ENCODE data around the gene ZNF784. TPM values are rescaled to one million over a fixed set of nuclear protein-coding genes. Genes with fewer than 3 reads are reported as not detected.

The ZNF784 gene
- total and polyA plus RNA-seq, 2 of the 13 experiments (the other 11 are each of a cell fraction or from before 2014, with no cell fraction given) = 4.1 to 4.2 TPM

DNA sequence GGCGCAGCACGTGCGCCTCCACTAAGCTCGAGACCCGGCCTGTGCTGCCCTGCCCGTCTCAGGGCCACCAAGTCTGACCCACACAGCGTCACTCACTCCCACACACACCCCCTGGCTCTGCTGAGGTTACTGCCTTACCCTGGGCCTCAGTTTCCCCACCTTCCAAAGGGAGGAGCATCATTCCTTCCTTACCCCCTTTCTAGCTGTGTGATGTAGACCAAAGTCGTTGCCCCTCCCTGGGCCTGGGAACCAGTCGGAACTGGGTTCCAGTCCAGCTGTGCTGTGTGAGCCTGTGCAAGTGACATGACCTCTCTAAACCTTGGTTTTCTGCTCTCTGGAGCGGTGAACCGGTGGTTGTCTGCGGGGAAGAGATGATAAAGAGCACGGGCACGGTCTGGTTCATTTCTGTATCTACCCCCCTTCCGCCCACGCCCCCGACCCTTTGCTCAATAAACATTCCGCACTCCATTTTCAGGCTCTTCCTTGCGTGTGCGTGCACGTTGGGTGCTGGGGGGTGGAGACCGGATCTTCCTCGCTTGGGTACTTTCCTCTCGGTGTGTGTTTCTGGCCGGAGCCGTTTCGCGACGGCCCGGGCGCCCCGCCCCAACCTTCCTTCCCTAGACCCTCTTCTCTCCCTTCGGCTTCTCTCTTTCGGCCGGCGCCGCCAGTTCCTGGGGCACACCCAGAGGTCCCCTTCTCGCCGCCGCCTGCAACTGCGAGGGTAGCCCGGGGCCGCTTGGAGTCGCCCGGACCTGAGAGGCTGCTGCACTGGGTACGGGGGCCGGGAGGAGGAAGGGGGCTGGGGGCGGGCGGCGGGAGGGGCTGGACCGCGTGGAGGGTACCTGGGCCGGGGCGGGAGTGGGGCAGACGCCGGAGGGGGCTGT is 18.9 kb upstream of the ZNF784 start, which contains the start of gene ZNF581 (continued):
- TF ChIP-seq PRDM4 (CRISPR knock-in tag; IDR thresholded peaks at IDR 0.05; ENCODE audit: borderline replicate concordance) (no peak), GRHL1 (CRISPR knock-in tag; conservative IDR thresholded peaks at IDR 0.05) (no peak), ZNF749 (CRISPR knock-in tag; IDR thresholded peaks at IDR 0.05; ENCODE audit: borderline replicate concordance) (no peak; the same call in 1 of the 2 replicates), GZF1 (CRISPR knock-in tag; IDR thresholded peaks at IDR 0.05) (no peak), ZBTB43 (CRISPR knock-in tag; conservative IDR thresholded peaks at IDR 0.05) (no peak), ISX (CRISPR knock-in tag; conservative IDR thresholded peaks at IDR 0.05) (no peak), SKI (IDR thresholded peaks at IDR 0.05; ENCODE audit: partially characterized antibody) (no peak), RXRA (CRISPR knock-in tag; IDR thresholded peaks at IDR 0.05) (no peak), ZNF350 (CRISPR knock-in tag; IDR thresholded peaks at IDR 0.05; ENCODE audit: borderline replicate concordance, low read depth) (peak; percentile 69), HNF1A (IDR thresholded peaks at IDR 0.05; ENCODE audit: low read depth) (no peak), HNF1A (CRISPR knock-in tag; IDR thresholded peaks at IDR 0.05; ENCODE audit: borderline replicate concordance) (no peak; the same call in 1 of the 2 replicates), ZNF607 (CRISPR knock-in tag; IDR thresholded peaks at IDR 0.05; ENCODE audit: borderline replicate concordance) (peak; percentile 73), KMT2A (CRISPR knock-in tag; IDR thresholded peaks at IDR 0.05) (0 out of 2 replicates have a peak, but pooled peaks have one; percentile 61), ZNF781 (CRISPR knock-in tag; IDR thresholded peaks at IDR 0.05; ENCODE audit: borderline replicate concordance, not compliant biosample characterization) (peak; percentile 85), HDAC6 (IDR thresholded peaks at IDR 0.05; ENCODE audit: low read depth, low read length) (no peak), TBL1XR1 (IDR thresholded peaks at IDR 0.05; ENCODE audit: borderline replicate concordance, low read length, partially characterized antibody) (peak; percentile 34), NFE2 (CRISPR knock-in tag; IDR thresholded peaks at IDR 0.05) (no peak), MIER2 (CRISPR knock-in tag; IDR thresholded peaks at IDR 0.05) (peak; percentile 43; the same call in 1 of the 2 replicates), TARDBP (CRISPR knock-in tag; IDR thresholded peaks at IDR 0.05) (peak; percentile 68)

All from HepG2 (cell line).